Neuronal stem cell (in vitro differentiated cells): Measurements from ENCODE around the gene CA6. TPM values are rescaled to one million over a fixed set of nuclear protein-coding genes. Genes with fewer than 3 reads are reported as not detected.
A peak's percentile ranks its signal among the peaks of the same experiment; 100 is the strongest.
"Not testable (repeated sequence)": the region's sequence is repeated elsewhere in the genome, so short reads cannot be mapped to it uniquely, and the experiment has no call there.

Source experiments
- DNase-seq: peaks from one replicate; pipeline ENCODE4 v3.0.0-alpha.2; 2013; ENCODE audit warnings: low spot score
- H2AFZ ChIP-seq: one replicate; pipeline ENCODE4 v1.6.1; 2013; ENCODE audit warnings: mild to moderate bottlenecking, low read length, inconsistent platforms
- H2AK5ac ChIP-seq: 2 replicates; pipeline ENCODE4 v1.6.1; 2013; ENCODE audit warnings: low read depth, mild to moderate bottlenecking, inconsistent platforms, low read length, moderate library complexity, mixed read lengths
- H2BK120ac ChIP-seq: 2 replicates; pipeline ENCODE4 v1.6.1; 2013; ENCODE audit warnings: low read depth, mild to moderate bottlenecking, inconsistent platforms, low read length, moderate library complexity, mixed read lengths
- H2BK12ac ChIP-seq: one replicate; pipeline ENCODE4 v1.6.1; 2013; ENCODE audit warnings: low read length, inconsistent platforms
- H2BK15ac ChIP-seq: 2 replicates; pipeline ENCODE4 v1.6.1; 2013; ENCODE audit warnings: mild to moderate bottlenecking, low read length, inconsistent platforms, mixed read lengths
- H2BK5ac ChIP-seq: one replicate; pipeline ENCODE4 v1.6.1; 2013; ENCODE audit warnings: inconsistent platforms, mild to moderate bottlenecking, low read length, moderate library complexity
- H3K14ac ChIP-seq: one replicate; pipeline ENCODE4 v1.6.1; 2013; ENCODE audit warnings: low read length, inconsistent platforms
- H3K18ac ChIP-seq: 2 replicates; pipeline ENCODE4 v1.6.1; 2013; ENCODE audit warnings: low read length, inconsistent platforms
- H3K23ac ChIP-seq: 2 replicates; pipeline ENCODE4 v1.6.1; 2013; ENCODE audit warnings: low read depth, mild to moderate bottlenecking, mixed read lengths, low read length, inconsistent platforms; ENCODE audit not compliant: poor library complexity
- H3K27ac ChIP-seq: replicated peaks from 3 replicates; pipeline ENCODE4 v1.5.1; 2013; ENCODE audit warnings: low read length, inconsistent platforms
- H3K27me3 ChIP-seq, 3 experiments: 2 replicates each; pipeline ENCODE4 v1.6.1; 2013; ENCODE audit warnings: low read length in 3 of 3, mild to moderate bottlenecking in 2 of 3, inconsistent platforms in 1 of 3, low read depth in 1 of 3, mixed read lengths in 1 of 3, moderate library complexity in 1 of 3; ENCODE audit not compliant: control insufficient read depth in 3 of 3, insufficient read depth in 3 of 3
- H3K36me3 ChIP-seq, 2 donors: replicated peaks in 1 of 2; 2 replicates each; pipeline ENCODE4 v1.6.1; 2013; ENCODE audit warnings: low read length in 2 of 2; ENCODE audit not compliant: control insufficient read depth in 2 of 2, insufficient read depth in 2 of 2
- H3K4ac ChIP-seq: 2 replicates; pipeline ENCODE4 v1.6.1; 2013; ENCODE audit warnings: inconsistent platforms, mild to moderate bottlenecking, low read length, moderate library complexity
- H3K4me1 ChIP-seq, 2 donors: 1 replicate in 1 of 2; 2 replicates in 1 of 2; pipeline ENCODE4 v1.6.1; 2013; ENCODE audit warnings: low read length in 2 of 2, low read depth in 1 of 2; ENCODE audit not compliant: control insufficient read depth in 2 of 2, insufficient read depth in 1 of 2
- H3K4me2 ChIP-seq: one replicate; pipeline ENCODE4 v1.6.1; 2013; ENCODE audit warnings: mild to moderate bottlenecking, low read length, inconsistent platforms; ENCODE audit not compliant: insufficient read depth, poor library complexity, severe bottlenecking
- H3K4me3 ChIP-seq, 2 donors: 2 replicates each; pipeline ENCODE4 v1.5.1; 2013; ENCODE audit warnings: low read length in 2 of 2, mild to moderate bottlenecking in 2 of 2, inconsistent platforms in 1 of 2, moderate library complexity in 1 of 2
- H3K79me1 ChIP-seq: one replicate; pipeline ENCODE4 v1.6.1; 2013; ENCODE audit warnings: low read depth, mild to moderate bottlenecking, inconsistent platforms, low read length, moderate library complexity
- H3K9ac ChIP-seq: one replicate; pipeline ENCODE4 v1.6.1; 2013; ENCODE audit warnings: mild to moderate bottlenecking, low read depth, low read length, inconsistent platforms; ENCODE audit not compliant: poor library complexity
- H3K9me3 ChIP-seq, 2 donors: replicated peaks in 1 of 2; 2 replicates each; pipeline versions ENCODE3 to v1.6.1; 2013; ENCODE audit warnings: low read length in 2 of 2, mild to moderate bottlenecking in 2 of 2, inconsistent platforms in 1 of 2, low read depth in 1 of 2, mixed read lengths in 1 of 2, moderate library complexity in 1 of 2; ENCODE audit not compliant: control insufficient read depth in 2 of 2, insufficient read depth in 1 of 2
- H4K8ac ChIP-seq: one replicate; pipeline ENCODE4 v1.6.1; 2013; ENCODE audit warnings: low read depth, mild to moderate bottlenecking, inconsistent platforms, low read length, moderate library complexity
- H4K91ac ChIP-seq: one replicate; pipeline ENCODE4 v1.6.1; 2013; ENCODE audit warnings: low read length, low read depth, mild to moderate bottlenecking, inconsistent platforms; ENCODE audit not compliant: poor library complexity
- WGBS, 2 donors: extraction: QIAGEN DNeasy Blood & Tissue Kit; methylation state at CpG; one replicate each; pipeline ENCODE4 v1.1.7; 2013; ENCODE audit warnings: missing lambda C conversion rate in 2 of 2, mixed read lengths in 1 of 2; ENCODE audit not compliant: insufficient read length in 2 of 2, insufficient replicate concordance in 1 of 2; ENCODE audit errors: extremely low coverage in 2 of 2; 5-methylcytosine and 5-hydroxymethylcytosine counted together
- polyA plus RNA-seq, 2 experiments: library from polyadenylated mRNA; stranded (reverse); fragments of 200-250 nt; gene quantifications; one replicate each; pipeline ENCODE4 v1.2.3, GENCODE V29; 2013

Gene CA6
- not detected for polyA plus RNA-seq (2013, experiment 1 of 2)
- not detected for polyA plus RNA-seq (2013, experiment 2 of 2)

DNA sequence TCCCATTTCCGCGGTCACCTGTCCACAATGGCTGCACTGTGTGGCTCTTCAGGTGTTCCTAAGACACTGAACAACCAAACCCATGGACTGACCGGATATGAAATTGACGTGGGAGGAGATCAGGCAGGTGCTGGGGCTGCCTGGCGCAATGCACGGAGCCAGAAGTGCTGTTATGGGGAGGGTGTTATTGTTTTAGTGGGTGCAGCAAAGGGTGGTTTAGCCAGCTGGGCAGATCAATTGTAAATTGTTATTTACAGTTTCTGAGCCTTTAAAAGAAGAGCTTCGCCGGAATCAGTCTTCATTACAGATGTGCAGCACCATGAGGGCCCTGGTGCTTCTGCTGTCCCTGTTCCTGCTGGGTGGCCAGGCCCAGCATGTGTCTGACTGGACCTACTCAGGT is at the start of gene CA6:
Gene CA6, plus strand, starts transcription at position 301 of the 400 bp plus-strand sequence. Its CDS starts 19 bp downstream, at position 320.
- H3K4me2 ChIP-seq: no peak within 1 kb of the TSS
- H3K4me3 ChIP-seq: no peak within 1 kb of the TSS
- H2BK15ac ChIP-seq: peak within 1 kb of the TSS; percentile 7
- no peak within 1 kb of the TSS for H2BK5ac ChIP-seq
- H3K23ac ChIP-seq: no peak within 1 kb of the TSS
- no peak within 1 kb of the TSS for H3K4ac ChIP-seq
- H3K36me3 ChIP-seq: no peaks in the 10 kb centered on the region
- H4K8ac ChIP-seq: no peak within 1 kb of the TSS
- H3K14ac ChIP-seq: no peak within 1 kb of the TSS
- no peak within 1 kb of the TSS for H4K91ac ChIP-seq
- no peaks in the 10 kb centered on the region for H3K9me3 ChIP-seq
- DNase-seq: no peak
- peak within 1 kb of the TSS; percentile 70 for H2AK5ac ChIP-seq
- peak within 1 kb of the TSS; percentile 77 for H2AFZ ChIP-seq
- no peaks in the 10 kb centered on the region for H3K79me1 ChIP-seq
- peaks cover 22 to 24% of the 10 kb centered on the region in 2 donors for H3K4me1 ChIP-seq
- H3K27ac ChIP-seq: no peak within 1 kb of the TSS
- no peak within 1 kb of the TSS for H3K9ac ChIP-seq
- no peak within 1 kb of the TSS for H2BK12ac ChIP-seq
- no peaks in the 10 kb centered on the region for H3K27me3 ChIP-seq
- peak within 1 kb of the TSS; percentile 15 for H3K18ac ChIP-seq
- no peak within 1 kb of the TSS for H2BK120ac ChIP-seq
- WGBS, 2 donors: no CpG with 5 or more reads among the region's 8 CpGs

DNA sequence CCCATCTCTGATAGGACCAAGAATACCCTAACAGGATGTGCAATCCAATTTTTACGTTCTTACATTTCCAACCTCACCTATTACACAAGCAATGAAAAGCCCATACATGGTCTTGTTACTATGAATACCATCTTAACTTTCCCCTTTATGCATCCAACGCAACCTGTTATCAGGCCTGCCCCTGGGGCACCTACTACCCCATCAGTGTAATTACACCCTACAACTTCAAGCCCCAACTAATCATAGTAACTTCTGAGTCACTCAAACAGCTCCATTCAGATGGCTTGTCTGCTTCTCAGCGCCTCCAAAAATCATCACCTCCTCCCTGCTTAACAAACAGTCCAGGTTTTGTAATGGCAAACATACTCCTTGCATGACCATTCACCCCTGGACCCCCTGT is 48.9 kb upstream of the CA6 start:
- H2AK5ac ChIP-seq, H2AFZ ChIP-seq, H3K9me3 ChIP-seq, H4K8ac ChIP-seq, H3K4me1 ChIP-seq, H2BK120ac ChIP-seq, H3K9ac ChIP-seq, H3K23ac ChIP-seq, H4K91ac ChIP-seq, H3K14ac ChIP-seq, H3K4ac ChIP-seq, H3K36me3 ChIP-seq, H2BK12ac ChIP-seq, H2BK5ac ChIP-seq, H2BK15ac ChIP-seq, H3K4me2 ChIP-seq, H3K27ac ChIP-seq, H3K4me3 ChIP-seq, H3K27me3 ChIP-seq, H3K18ac ChIP-seq, DNase-seq, H3K79me1 ChIP-seq: not testable (repeated sequence)
- WGBS, 2 donors: no CpG with 5 or more reads among the region's 3 CpGs

DNA sequence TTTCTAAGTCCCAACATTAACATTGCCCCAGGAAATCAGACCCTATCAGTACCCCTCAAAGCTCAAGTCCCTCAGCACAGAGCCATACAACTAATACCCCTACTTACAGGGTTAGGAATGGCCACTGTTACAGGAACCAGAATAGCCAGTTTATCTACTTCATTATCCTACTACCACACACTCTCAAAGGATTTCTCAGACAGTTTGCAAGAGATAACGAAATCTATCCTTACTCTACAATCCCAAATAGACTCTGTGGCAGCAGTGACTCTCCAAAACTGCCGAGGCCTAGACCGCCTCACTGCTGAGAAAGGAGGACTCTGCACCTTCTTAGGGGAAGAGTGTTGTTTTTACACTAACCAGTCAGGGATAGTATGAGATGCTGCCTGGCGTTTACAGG is 48.2 kb upstream of the CA6 start:
- not testable (repeated sequence) for H2AK5ac ChIP-seq, DNase-seq, H3K9me3 ChIP-seq, H3K4ac ChIP-seq, H3K4me2 ChIP-seq, H2AFZ ChIP-seq, H2BK15ac ChIP-seq, H3K9ac ChIP-seq, H3K18ac ChIP-seq, H4K8ac ChIP-seq, H3K36me3 ChIP-seq, H3K4me1 ChIP-seq, H3K27ac ChIP-seq, H3K4me3 ChIP-seq, H2BK120ac ChIP-seq, H2BK12ac ChIP-seq, H3K27me3 ChIP-seq, H3K23ac ChIP-seq, H3K14ac ChIP-seq, H2BK5ac ChIP-seq, H4K91ac ChIP-seq, H3K79me1 ChIP-seq
- WGBS, 2 donors: no CpG with 5 or more reads among the region's 4 CpGs

DNA sequence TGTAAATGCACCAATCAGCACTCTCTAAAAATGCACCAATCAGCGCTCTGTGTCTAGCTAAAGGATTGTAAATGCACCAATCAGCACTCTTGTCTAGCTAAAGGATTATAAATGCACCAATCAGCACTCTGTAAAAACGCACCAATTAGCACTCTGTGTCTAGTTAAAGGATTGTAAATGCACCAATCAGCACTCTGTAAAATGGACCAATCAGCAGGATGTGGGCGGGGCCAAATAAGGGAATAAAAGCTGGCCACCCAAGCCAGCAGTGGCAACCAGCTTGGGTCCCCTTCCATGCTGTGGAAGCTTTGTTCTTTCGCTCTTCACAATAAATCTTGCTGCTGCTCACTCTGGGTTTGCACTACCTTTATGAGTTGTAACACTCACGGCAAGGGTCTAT is 47.2 kb upstream of the CA6 start:
- WGBS, 2 donors: no CpG with 5 or more reads among the region's 5 CpGs

More for the DNA sequence above, 47.2 kb upstream of the CA6 start:
- not testable (repeated sequence) for H2AK5ac ChIP-seq, H4K91ac ChIP-seq, H3K23ac ChIP-seq, H2BK12ac ChIP-seq, H3K27ac ChIP-seq, H3K4ac ChIP-seq, H3K18ac ChIP-seq, H3K9ac ChIP-seq, H3K4me1 ChIP-seq, H3K4me3 ChIP-seq, H4K8ac ChIP-seq, H3K9me3 ChIP-seq, H3K79me1 ChIP-seq, H2BK5ac ChIP-seq, H3K14ac ChIP-seq, H3K27me3 ChIP-seq, H2BK120ac ChIP-seq, H3K36me3 ChIP-seq, DNase-seq, H3K4me2 ChIP-seq, H2BK15ac ChIP-seq, H2AFZ ChIP-seq
